HuH-7 (cell line): ENCODE measurements around the gene MORF4L1.
"Not testable (repeated sequence)": the region's sequence is repeated elsewhere in the genome, so short reads cannot be mapped to it uniquely, and the experiment has no call there.

Experiments used
- DNase-seq: peaks from one replicate; pipeline ENCODE4 v3.0.0; 2011; ENCODE audit warnings: low spot score

The MORF4L1 gene

DNA sequence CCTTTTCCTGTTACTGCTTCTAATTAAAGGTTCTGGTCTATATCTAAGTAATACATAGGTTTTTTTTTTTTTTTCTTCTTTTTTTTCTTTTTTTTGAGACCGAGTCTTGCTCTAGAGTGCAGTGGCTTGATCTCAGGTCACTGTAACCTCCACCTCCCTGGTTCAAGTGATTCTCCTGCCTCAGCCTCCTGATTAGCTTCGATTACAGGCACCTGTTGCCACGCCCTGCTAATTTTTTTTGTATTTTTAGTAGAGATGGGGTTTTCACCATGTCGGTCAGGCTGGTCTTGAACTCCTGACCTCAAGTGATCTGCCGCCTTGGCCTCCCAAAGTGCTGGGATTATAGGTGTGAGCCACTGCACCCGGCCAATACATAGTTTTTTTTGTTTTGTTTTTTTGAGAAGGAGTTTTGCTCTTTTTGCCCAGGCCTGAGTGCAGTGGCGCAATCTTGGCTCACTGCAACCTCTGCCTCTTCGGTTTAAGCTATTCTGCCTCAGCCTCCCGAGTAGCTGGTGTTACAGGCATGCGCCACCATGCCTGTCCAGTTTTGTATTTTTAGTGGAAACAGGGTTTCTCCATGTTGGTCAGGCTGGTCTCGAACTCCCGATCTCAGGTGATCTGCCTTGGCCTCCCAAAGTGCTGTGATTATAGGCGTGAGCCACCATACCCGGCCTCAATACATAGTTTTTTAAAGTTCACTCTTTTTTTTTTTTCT is 28.3 kb downstream of the MORF4L1 start:
- not testable (repeated sequence) for DNase-seq

DNA sequence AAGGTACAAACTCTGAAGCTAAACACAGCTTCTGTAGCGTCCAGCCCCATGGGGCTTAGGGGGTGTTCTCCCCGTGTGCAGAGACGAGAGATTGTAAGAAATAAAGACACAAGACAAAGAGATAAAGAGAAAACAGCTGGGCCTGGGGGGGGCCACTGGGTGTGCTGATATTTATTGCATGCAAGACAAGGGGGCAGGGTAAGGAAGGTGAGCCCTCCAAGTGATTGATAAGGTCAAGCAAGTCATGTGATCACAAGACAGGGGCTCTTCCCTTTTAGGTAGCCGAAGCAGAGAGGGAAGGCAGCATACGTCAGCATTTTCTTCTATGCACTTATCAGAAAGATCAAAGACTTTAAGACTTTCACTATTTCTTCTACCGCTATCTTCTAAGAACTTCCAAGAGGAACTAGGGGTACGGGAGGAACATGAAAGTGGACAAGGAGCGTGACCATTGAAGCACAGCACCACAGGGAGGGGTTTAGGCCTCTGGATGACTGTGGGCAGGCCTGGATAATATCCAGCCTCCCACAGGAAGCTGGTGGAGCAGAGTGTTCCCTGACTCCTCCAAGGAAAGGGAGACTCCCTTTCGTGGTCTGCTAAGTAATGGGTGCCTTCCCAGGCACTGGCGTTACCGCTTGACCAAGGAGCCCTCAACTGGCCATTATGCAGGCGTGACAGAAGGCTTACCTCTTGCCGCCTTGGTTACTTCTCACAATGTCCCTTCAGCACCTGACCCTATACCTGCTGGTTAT is 29.8 kb downstream of the MORF4L1 start:
- DNase-seq = not testable (repeated sequence)

DNA sequence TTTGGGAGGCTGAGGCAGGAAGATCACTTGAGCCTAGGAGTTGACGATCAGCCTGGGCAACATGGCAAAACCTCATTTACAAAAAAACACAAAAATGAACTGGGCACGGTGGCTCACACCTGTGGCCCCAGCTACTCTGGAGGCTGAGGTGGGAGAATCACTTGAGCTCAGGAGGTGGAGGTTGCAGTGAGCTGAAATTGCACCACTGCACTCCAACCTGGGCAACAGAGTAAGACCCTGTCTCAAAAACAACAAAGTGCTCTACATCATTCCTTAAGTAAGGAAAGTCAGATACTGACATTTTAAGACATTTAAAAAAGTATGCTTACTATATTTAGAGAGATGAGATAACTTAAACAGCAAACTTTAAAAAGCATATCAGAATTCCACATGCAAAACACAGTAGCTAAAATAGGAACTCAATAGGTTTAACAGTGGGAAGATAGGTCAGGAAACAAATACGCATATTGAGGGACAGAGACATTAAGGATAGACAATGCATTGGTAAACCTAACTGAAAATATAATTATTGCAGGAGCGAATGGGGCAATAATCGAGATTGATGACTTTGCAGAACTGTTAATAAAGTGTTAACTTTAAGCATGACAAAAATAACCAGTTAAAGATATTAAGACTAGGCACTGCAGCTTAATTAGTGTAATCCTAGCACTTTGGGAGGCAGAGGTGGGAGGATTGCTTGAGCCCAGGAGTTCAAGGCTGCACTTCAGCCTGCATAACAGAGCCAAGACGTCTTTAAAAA is 32.1 kb downstream of the MORF4L1 start:
- DNase-seq = no peak

DNA sequence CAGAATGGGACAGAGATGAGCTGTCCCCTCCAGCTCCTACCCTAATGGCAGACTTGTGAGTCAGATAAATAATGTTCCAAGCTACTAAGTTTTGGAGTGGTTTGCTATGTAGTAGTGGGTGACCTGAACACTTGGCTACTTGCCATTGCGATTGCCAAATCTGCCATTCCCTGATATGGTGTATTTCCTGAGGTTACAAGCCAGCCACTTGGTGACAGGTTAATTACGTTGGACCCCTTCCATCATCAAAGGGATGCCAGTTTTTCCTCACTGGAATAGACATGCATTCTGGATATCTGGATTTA is 33.6 kb downstream of the MORF4L1 start:
- DNase-seq = no peak

DNA sequence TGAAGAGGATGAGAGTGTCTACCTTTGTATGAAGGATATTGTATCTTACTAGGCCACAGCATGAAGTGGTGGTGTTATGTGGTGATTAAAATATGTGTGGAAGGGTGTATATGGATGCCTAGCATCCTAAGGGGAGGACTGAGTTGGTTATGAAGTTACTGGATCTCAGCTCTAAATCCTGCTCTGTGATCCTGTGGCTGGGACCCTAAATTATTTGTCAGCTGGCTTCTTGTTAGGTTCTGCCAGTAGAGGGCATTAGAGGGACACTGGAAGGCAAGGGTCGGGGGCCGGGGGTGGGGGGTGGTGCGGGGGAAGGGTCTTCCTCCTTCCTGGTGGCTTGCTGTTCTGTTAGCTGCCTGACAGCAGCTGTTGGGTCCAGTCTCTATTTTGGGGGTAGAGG is 34.9 kb downstream of the MORF4L1 start:
- no peak for DNase-seq

DNA sequence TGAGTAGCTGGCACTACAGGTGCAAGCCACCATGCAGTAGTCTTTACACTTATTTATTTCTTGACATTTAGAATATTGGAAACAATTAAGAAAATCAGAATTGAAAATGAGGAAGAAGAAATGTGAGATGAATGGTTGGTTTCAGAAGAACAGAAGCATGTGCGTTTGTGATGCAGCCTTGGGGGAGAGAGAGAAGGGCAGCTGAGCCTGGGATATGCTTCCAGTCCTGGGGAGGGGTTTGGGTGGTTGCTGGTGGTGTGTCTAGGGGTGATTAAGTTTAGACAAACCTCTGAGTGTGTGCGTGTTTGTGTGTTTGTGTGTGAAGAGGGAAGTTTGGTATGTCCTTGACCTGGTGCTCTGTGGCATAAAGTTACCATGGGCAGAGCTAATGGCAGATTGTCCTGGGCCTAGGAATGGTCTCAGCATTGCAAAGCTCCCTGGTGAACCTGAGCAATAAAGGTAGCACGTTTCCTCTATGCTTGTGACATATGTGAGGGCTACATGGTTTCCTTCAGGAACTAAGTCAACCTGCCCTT is 36.5 kb downstream of the MORF4L1 start:
- no peak for DNase-seq

DNA sequence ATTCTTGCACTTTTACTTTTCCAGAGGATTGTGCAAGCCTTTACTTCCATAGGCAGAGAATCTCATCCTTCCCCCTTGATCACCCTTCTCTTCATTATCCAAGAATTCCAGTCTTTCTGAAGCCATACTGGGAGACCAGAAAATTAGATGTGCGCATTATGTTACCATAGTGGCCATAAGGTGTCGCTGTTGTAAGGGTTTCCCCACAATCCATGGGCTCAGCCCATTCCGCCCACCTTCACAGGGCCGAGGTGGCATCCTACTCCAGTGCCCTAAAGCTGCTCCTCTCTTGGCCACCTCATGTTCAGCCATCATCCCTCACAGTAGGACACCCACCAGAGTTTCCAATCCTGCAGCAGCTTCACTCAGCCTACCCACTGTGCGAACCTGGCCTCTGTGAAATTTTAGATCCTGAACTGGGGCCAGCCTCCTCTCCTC is 37.1 kb downstream of the MORF4L1 start:
- peak; percentile 66 for DNase-seq

DNA sequence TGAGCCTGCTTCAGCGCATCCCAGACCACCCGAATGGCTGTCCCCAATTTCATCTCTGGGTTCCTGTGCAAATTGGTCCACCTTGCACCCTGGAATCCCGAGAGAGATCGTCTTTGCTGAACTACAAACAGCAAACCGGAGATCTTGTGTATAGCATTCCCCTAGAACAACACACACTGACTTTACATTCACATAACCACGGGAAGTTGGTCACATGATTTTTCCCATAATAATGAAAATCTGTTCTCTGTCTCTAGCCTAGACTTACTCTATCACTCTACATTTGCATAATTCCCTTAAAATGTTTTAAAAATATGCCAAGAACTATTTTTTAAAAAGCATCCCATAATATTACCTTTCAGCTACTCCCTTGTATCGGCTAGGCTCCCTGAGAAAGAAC is 37.6 kb downstream of the MORF4L1 start:
- no peak for DNase-seq

DNA sequence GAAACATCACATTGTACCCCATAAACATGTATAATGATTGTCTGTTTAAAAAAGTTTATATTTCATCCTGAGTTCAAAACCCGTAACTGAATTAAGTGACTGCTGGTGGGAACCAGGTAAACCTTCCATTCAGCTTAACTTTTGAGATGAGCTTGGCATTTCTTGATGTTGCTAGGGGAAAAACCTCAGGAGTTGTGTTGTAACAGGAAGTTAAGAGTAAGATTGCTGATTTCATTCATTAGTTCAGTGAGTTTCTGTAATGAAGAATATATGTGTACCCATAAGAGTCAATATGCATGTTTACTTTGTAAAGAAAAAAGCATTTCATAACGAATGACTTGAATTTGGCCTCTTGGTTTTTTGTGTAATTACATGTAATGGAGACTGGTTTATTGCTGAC is 39.6 kb downstream of the MORF4L1 start:
- no peak for DNase-seq

DNA sequence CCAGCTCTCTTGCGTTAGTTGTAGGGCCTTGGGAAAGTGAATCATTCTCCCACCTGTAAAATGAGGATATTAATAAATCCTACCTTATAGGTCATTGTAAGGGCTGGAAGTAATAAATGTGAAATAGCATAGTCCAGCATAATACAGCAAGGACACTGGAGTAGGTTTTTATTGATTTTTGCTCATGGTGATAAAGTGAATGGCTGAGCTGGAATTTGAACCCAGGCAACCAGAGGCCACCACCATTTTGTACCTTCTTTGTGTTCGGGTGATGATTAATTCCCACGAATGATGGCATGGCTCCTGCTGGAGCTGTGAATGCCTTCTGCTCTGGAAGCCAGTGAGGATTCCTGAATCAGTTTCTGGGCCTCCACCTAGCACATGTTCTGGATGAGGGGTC is 40.3 kb downstream of the MORF4L1 start:
- no peak for DNase-seq

DNA sequence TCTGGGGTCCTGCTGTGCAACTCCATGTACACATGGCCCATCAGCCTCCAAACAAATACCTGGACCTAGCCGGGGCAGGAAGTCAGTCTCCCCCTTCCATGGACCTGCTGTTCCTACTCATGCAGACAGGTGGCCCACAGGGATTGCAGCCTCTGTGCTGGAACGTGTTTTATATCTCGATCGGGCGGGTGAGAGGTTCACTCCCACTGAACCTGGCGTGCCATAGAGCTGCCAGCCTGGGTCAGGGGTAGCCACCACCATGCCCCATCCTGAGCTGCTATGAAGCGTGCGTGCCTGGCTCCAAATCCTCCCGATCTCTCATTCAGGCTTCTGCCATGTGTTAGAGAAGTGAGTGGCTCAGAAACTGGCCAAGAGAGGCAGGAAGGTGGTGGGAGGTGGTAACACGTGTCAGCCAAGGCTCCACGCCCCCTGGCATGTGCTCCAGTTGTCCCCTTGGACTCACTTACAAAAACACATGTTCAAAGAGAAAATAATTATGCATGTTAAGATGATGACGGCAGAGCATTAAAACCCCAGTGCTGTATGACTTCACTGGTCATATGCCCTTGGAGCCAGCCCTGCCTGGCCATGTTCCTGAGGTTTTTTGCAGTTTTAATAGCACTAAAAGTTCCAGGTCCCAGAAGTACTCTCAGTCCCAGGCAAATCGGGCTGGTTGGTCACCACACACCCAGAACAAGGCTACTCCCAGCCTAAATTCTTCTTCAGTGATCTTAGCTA is 41.5 kb downstream of the MORF4L1 start:
- no peak for DNase-seq

DNA sequence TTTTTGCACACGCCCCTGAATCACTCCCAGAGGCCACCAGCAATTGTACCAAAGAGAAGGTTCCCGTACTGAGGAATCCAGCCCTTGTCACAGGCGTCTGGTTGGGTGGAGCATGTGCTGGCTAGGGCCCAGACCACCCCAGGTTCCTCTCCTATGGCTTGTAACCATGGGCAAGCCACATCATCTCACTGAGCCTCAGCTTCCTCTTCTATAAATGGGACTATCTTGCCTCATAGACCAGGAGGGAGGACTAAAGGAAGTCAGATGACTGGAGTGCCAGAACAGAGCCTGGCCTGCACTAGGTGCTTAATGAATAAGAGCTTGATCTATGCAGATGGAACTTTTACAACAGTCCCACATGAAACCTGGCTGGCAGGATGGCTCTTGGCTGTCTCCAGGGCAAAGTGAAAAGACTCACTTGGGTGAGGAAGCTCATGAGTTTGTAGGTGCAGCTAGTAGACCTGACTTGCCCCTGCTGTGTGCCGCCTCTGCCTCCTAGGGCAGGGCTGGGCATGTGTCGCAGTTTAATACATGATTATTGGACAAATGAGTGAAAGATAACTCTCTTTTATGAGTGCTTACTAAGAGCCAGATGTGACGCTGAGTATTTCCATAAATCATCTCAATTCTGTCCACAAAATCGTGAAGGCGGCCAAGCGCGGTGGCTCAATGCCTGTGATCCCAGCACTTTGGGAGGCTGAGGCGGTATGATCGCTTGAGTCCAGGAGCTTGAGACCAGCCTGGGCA is 42.8 kb downstream of the MORF4L1 start:
- DNase-seq = no peak

DNA sequence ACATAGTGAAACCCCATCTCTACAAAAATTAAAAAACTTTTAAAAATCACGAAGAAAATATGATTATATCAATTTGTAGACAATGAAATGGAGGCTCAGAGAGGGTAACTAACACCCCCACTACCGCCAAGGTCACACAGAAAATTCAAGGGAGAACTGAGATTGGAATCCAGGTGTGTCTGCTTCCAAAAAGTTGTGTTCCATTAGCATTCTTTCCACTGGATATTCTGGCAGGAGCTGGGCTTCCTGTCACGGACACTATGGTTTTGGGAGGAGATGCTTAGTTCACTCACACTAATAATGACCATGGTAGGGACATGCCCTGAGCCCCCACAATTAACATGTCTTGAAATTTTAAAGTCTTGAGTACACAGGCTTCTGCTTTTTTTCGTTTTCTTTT is 43.4 kb downstream of the MORF4L1 start:
- no peak for DNase-seq

DNA sequence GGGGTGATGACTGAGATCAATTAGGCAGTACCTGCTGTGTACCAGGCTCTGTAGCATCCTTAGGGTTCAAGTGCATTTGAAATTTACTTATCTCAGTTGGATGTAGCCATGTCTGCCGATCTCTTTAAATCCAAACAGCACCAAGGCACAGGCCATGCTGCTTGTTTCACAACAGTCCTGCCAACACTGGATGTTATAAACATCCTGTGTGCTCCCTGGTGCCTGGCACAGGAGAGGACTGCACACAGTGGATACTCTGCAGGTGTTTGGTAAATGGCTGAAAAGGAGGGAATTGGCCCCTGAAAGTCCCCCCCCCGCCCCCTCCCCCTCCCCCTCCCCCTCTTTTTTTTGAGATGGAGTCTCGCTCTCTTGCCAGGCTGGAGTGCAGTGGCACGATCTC is 45.2 kb downstream of the MORF4L1 start:
- DNase-seq = no peak

DNA sequence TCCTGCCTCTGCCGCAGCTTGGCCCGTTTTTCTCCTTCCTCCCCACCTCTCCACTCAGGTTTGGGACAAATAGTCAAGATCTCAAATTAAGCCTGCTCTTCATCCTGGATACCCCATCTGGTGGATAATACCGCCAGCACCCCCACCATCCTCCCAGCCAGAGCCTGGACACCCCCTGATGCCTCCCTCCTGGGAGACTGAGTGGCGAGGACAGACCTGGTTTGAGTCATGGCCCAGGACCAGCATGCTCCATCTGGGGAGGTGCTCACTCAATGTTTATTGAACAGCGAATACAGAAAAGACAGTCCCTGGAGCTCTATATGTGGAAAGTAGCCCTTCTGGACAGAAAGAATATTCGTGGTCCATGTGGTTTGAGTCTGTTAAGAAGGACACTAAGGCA is 48.8 kb downstream of the MORF4L1 start:
- DNase-seq = no peak

DNA sequence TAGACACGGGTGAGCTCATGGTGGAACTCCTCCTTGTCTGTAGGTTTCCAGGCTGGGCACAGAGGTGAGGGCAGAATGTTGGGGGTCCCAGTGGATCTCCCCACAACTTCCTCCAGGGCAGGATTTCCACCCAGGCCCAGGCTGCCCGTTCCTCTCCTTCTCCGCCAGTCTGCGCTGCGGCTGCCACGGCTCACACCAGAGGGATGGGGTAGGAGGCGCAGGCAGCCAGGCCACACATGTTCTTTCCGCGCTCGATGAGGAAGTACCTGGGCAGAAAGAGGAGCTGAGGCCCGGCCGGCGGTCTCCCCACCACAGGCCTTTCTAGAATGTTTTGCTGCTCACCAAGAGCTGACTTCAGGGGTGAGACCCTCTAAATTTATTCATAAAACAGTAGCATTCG is 49.2 kb downstream of the MORF4L1 start:
- DNase-seq = no peak

DNA sequence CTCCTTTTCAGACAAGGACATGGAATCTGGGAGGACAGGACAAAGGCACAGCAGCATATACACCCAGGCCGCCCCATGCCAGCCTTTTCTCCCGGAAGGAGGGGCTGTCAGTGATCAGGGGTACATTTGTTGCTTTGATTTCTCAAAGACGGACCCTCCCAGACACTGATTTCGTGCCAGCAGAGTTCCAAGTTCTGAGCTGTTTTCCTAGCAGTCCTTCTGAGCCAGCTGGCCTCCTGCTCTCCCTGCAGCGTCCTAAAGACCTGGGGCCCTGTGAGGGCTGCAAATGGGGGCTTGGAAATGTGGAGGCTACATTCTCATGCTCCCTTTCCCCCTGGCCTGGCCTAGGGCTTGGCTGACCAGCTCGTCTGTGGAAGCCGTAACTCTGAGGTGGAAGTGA is 49.8 kb downstream of the MORF4L1 start:
- DNase-seq = no peak

DNA sequence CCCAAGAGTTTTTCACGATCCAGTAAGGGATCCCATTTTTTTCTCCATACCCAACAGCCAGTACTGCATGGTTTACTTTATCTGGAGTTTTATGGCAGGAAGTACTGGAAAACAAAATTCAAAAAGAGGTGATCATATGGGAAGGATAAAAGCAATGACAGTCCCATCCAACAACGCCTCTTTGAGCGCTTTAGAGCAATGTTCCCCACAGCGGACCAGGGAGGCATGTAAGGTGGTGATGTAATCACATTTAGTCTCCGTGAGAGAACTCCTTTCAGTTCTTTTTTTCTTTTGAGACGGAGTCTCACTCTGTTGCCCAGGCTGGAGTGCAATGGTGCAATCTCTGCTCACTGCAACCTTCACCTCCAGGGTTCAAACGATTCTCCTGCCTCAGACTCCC is 50.3 kb downstream of the MORF4L1 start:
- no peak for DNase-seq

DNA sequence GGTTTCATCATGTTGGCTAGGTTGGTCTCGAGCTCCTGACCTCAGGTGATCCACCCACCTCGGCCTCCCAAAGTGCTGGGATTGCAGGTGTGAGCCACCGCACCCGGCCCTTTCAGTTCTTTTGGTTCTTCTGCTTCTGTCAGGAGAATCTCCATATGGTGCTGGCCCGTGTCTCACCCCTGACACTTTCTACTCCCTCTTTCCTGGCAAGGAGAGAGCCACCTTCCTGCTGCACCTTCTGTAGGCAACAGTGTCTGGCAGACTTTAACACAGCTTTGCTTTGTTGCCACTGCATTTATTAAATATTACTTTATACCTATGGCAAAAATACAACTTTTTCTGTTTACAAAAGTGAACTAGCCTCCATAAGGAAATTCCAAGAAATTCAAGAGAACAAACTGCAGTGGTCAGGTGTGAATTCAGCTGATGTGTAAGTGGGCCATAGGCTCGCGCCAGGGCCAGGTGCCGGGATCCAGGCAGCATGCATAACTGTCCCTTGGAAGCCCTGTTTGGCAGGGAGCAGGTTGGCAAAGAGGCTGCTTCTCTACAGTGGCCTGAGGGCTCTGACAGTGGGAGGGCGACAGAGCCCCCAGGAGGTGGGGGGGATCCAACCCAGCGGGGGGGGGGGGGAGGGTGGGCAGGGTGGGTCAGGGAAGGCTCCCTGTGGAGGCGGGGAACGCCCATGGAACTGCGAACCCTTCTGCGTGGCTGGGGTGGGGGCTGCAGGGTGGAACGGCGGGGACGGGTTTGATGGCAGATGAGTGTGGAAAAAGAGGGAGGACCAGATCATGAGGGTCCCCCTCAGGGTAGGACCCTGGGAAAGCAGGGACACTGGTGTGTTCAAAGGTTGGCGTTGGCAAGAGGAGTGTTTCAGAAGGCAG is 51.0 kb downstream of the MORF4L1 start:
- DNase-seq = no peak

DNA sequence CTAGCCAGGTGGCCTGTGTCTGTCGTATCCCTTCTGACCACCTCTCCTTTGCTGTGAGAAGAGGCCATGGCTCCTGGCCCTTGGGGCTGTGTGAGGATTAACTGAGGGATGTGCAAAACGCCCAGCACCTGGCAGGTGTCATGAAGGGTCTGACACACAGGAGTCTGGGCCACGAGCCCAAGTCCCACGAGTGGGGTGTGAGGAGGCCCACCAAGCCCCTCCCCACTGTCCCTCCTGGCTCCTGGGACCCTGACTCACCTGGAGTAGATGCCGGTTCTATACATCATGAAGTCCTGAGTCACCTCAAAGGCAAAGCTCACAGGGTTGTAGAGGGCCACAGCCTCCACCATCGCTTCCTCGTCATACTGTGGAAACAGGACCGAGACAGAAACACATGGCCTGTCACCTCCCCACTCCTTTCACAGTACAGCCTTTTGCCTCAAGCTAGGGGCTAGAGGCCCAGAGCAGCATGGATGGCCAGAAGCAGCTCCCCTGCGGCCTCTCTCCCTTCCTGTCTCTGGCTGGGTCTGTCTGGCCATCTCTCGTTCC is 52.5 kb downstream of the MORF4L1 start:
- no peak for DNase-seq
